SK-N-SH (cell line): ENCODE results near the gene INPP5A.

Source experiments
- CTCF ChIP-seq: fragments of 200-600 bp; sonication (generic); IDR thresholded peaks from 2 replicates; pipeline ENCODE4 v1.6.1; 2017; ENCODE audit warnings: antibody characterized with exemption, mild to moderate bottlenecking, moderate library complexity
- EP300 ChIP-seq, 2 experiments: IDR thresholded peaks; 2 replicates each; pipeline versions ENCODE4 v1.4.0 to v1.6.1; 2012; ENCODE audit warnings: borderline replicate concordance in 1 of 2, low read depth in 1 of 2, low read length in 1 of 2
- RFX5 ChIP-seq: IDR thresholded peaks from 2 replicates; pipeline ENCODE4 v1.6.1; 2012; ENCODE audit warnings: mild to moderate bottlenecking, improper control_type of control experiment, low read length

- TF ChIP-seq RFX5, result no peak
- no peak for TF ChIP-seq EP300 (IDR thresholded peaks at IDR 0.05; ENCODE audit: borderline replicate concordance in 1 of 2, low read depth in 1 of 2, low read length in 1 of 2)
- no peak for TF ChIP-seq CTCF
Measured at GRCh38 chr10:132492323-132493025, 45.1 kb upstream of the INPP5A start.
